Mesenchymal stem cell (in vitro differentiated cells and primary cell): Measurements from ENCODE around the gene SOX18.
A peak's percentile ranks its signal among the peaks of the same experiment; 100 is the strongest.

Source experiments
- DNase-seq: peaks from one replicate; pipeline ENCODE4 v3.0.0-alpha.2; 2013
- H2AFZ ChIP-seq: one replicate; pipeline ENCODE4 v1.6.1; 2013; ENCODE audit warnings: low read depth, mild to moderate bottlenecking, control low read depth, inconsistent platforms, low read length, moderate library complexity
- H2AK5ac ChIP-seq: 2 replicates; pipeline ENCODE4 v1.6.1; 2013; ENCODE audit warnings: low read length, moderate library complexity, mild to moderate bottlenecking, inconsistent platforms; ENCODE audit not compliant: severe bottlenecking
- H2BK120ac ChIP-seq: one replicate; pipeline ENCODE4 v1.6.1; 2013; ENCODE audit warnings: low read depth, mild to moderate bottlenecking, inconsistent platforms, low read length, moderate library complexity
- H2BK12ac ChIP-seq, 2 experiments: one replicate each; pipeline ENCODE4 v1.6.1; 2013; ENCODE audit warnings: inconsistent platforms in 2 of 2, low read length in 2 of 2, mild to moderate bottlenecking in 2 of 2, moderate library complexity in 2 of 2, control low read depth in 1 of 2
- H2BK15ac ChIP-seq: one replicate; pipeline ENCODE4 v1.6.1; 2013; ENCODE audit warnings: mild to moderate bottlenecking, low read depth, inconsistent platforms; ENCODE audit not compliant: poor library complexity, severe bottlenecking
- H2BK5ac ChIP-seq: 2 replicates; pipeline ENCODE4 v1.6.1; 2013; ENCODE audit warnings: low read depth, mild to moderate bottlenecking, low read length, control low read depth, inconsistent platforms; ENCODE audit not compliant: poor library complexity, severe bottlenecking
- H3K14ac ChIP-seq, 2 experiments: one replicate each; pipeline ENCODE4 v1.6.1; 2013; ENCODE audit warnings: inconsistent platforms in 2 of 2, low read length in 2 of 2, control low read depth in 1 of 2, mild to moderate bottlenecking in 1 of 2, moderate library complexity in 1 of 2
- H3K18ac ChIP-seq, 2 experiments: one replicate each; pipeline ENCODE4 v1.6.1; 2013; ENCODE audit warnings: inconsistent platforms in 2 of 2, low read length in 2 of 2, control low read depth in 1 of 2, low read depth in 1 of 2, mild to moderate bottlenecking in 1 of 2
- H3K23ac ChIP-seq, 2 experiments: one replicate each; pipeline ENCODE4 v1.6.1; 2013; ENCODE audit warnings: inconsistent platforms in 2 of 2, low read length in 2 of 2, mild to moderate bottlenecking in 2 of 2, moderate library complexity in 2 of 2, control low read depth in 1 of 2
- H3K27ac ChIP-seq: 2 replicates; pipeline ENCODE4 v1.5.1; 2013; ENCODE audit warnings: mild to moderate bottlenecking, moderate library complexity, low read length, control low read depth, inconsistent platforms; ENCODE audit not compliant: poor library complexity, severe bottlenecking
- H3K27me3 ChIP-seq, 2 experiments: 2 replicates each; pipeline versions ENCODE4 v1.6.1 to v1.7.0; 2013; ENCODE audit warnings: low read length in 2 of 2, mild to moderate bottlenecking in 2 of 2, moderate library complexity in 2 of 2, control low read depth in 1 of 2, inconsistent platforms in 1 of 2; ENCODE audit not compliant: control insufficient read depth in 1 of 2, insufficient read depth in 1 of 2
- H3K36me3 ChIP-seq, 2 experiments: 2 replicates each; pipeline versions ENCODE4 v1.6.1 to v1.7.0; 2013; ENCODE audit warnings: low read length in 2 of 2, control low read depth in 1 of 2, inconsistent platforms in 1 of 2, low read depth in 1 of 2, mild to moderate bottlenecking in 1 of 2; ENCODE audit not compliant: insufficient read depth in 2 of 2, control insufficient read depth in 1 of 2
- H3K4ac ChIP-seq, 2 experiments: one replicate each; pipeline ENCODE4 v1.6.1; 2013; ENCODE audit warnings: inconsistent platforms in 2 of 2, low read length in 2 of 2, mild to moderate bottlenecking in 2 of 2, moderate library complexity in 2 of 2, control low read depth in 1 of 2, low read depth in 1 of 2
- H3K4me1 ChIP-seq: 2 replicates; pipeline ENCODE4 v1.6.1; 2013; ENCODE audit warnings: low read depth, low read length, control low read depth; ENCODE audit not compliant: control insufficient read depth, insufficient read depth
- H3K4me2 ChIP-seq: 2 replicates; pipeline ENCODE4 v1.6.1; 2013; ENCODE audit warnings: low read length, mild to moderate bottlenecking, inconsistent platforms; ENCODE audit not compliant: poor library complexity, severe bottlenecking
- H3K4me3 ChIP-seq, 2 experiments: 2 replicates each; pipeline versions ENCODE4 v1.5.1 to v1.7.0; 2013; ENCODE audit warnings: low read length in 2 of 2, mild to moderate bottlenecking in 2 of 2, control low read depth in 1 of 2, low read depth in 1 of 2; ENCODE audit not compliant: insufficient read depth in 1 of 2
- H3K79me1 ChIP-seq: replicated peaks from 2 replicates; pipeline ENCODE4 v1.6.1; 2013; ENCODE audit warnings: mild to moderate bottlenecking, control low read depth, low read length, inconsistent platforms; ENCODE audit not compliant: poor library complexity, severe bottlenecking
- H3K9ac ChIP-seq: 2 replicates; pipeline ENCODE4 v1.7.0; 2013; ENCODE audit warnings: mild to moderate bottlenecking, low read length, moderate library complexity
- H3K9me3 ChIP-seq: 2 replicates; pipeline ENCODE4 v1.7.0; 2013; ENCODE audit warnings: mild to moderate bottlenecking, low read length; ENCODE audit not compliant: control insufficient read depth
- H4K8ac ChIP-seq: one replicate; pipeline ENCODE4 v1.6.1; 2013; ENCODE audit warnings: inconsistent platforms, mild to moderate bottlenecking, low read length, moderate library complexity
- H4K91ac ChIP-seq: one replicate; pipeline ENCODE4 v1.6.1; 2013; ENCODE audit warnings: mild to moderate bottlenecking, low read length, inconsistent platforms
- WGBS: methylation state at CpG from one replicate; pipeline ENCODE4 v1.1.7; 2013; ENCODE audit warnings: mixed read lengths; 5-methylcytosine and 5-hydroxymethylcytosine counted together

The SOX18 gene

GRCh38 chr20:64067005-64067632 lies 17.7 kb upstream of the SOX18 start:
- Histone ChIP-seq H4K91ac (no peak overlapping the region), H4K8ac (no peak overlapping the region), H2AFZ (no peak overlapping the region), H3K14ac (no peak overlapping the region), H3K79me1 (peaks cover 11% of the 10 kb centered on the region), H2AK5ac (peak overlapping the region; percentile 10), H2BK120ac (no peak overlapping the region), H3K27ac (no peak overlapping the region), H3K4me1 (peaks cover 47% of the 10 kb centered on the region), H3K18ac (no peak overlapping the region), H3K4me3 (no peak overlapping the region), H3K4ac (peak overlapping the region in 1 of 2 experiments; percentile 24), H2BK15ac (no peak overlapping the region), H3K9ac (no peak overlapping the region), H2BK5ac (no peak overlapping the region), H2BK12ac (no peak overlapping the region), H3K9me3 (no peaks in the 10 kb centered on the region), H3K4me2 (no peak overlapping the region), H3K36me3 (peaks cover 2 to 43% of the 10 kb centered on the region in 2 experiments), H3K23ac (no peak overlapping the region), H3K27me3 (no peaks in the 10 kb centered on the region)
- WGBS, result 84% methylated on average over 6 of the region's 6 CpGs
- DNase-seq, result no peak

- H2BK120ac ChIP-seq, result no peak overlapping the region
- no peak overlapping the region for H3K27ac ChIP-seq
- no peaks in the 10 kb centered on the region for H3K27me3 ChIP-seq
- no peak overlapping the region for H3K23ac ChIP-seq
- H3K79me1 ChIP-seq, result peaks cover 11% of the 10 kb centered on the region
- no peaks in the 10 kb centered on the region for H3K9me3 ChIP-seq
- peaks cover 0 to 33% of the 10 kb centered on the region in 2 experiments for H3K36me3 ChIP-seq
- 36% methylated on average over 5 of the region's 5 CpGs for WGBS
- DNase-seq, result peak; percentile 79
- H2BK12ac ChIP-seq, result peak overlapping the region in 1 of 2 experiments; percentile 57
- peak overlapping the region; percentile 46 for H4K91ac ChIP-seq
- H2BK5ac ChIP-seq, result no peak overlapping the region
- no peak overlapping the region for H2AFZ ChIP-seq
- H3K4ac ChIP-seq, result no peak overlapping the region
- H3K4me2 ChIP-seq, result no peak overlapping the region
- H3K18ac ChIP-seq, result peak overlapping the region in 1 of 2 experiments; percentile 31
- H3K4me3 ChIP-seq, result no peak overlapping the region
- H2BK15ac ChIP-seq, result no peak overlapping the region
- peaks cover 50% of the 10 kb centered on the region for H3K4me1 ChIP-seq
- peak overlapping the region; percentile 33 for H2AK5ac ChIP-seq
- no peak overlapping the region for H4K8ac ChIP-seq
- H3K14ac ChIP-seq, result no peak overlapping the region
- no peak overlapping the region for H3K9ac ChIP-seq
These were observed 16.5 kb upstream of the SOX18 start for GRCh38 chr20:64065974-64066343.

- Histone ChIP-seq H2AFZ (no peak overlapping the region), H2BK15ac (no peak overlapping the region), H3K27me3 (peaks cover 0 to 2% of the 10 kb centered on the region in 2 experiments), H4K91ac (peak overlapping the region; percentile 47), H4K8ac (peak overlapping the region; percentile 28), H2BK120ac (no peak overlapping the region), H2BK12ac (peak overlapping the region in 1 of 2 experiments; percentile 57), H3K4me3 (no peak overlapping the region), H3K27ac (no peak overlapping the region), H2BK5ac (no peak overlapping the region), H3K4ac (no peak overlapping the region), H3K9me3 (no peaks in the 10 kb centered on the region), H3K4me1 (peaks cover 50% of the 10 kb centered on the region), H3K36me3 (peaks cover 0 to 27% of the 10 kb centered on the region in 2 experiments), H3K18ac (peak overlapping the region in 1 of 2 experiments; percentile 31), H3K79me1 (peaks cover 11% of the 10 kb centered on the region), H3K9ac (no peak overlapping the region), H3K4me2 (no peak overlapping the region), H3K23ac (no peak overlapping the region), H3K14ac (no peak overlapping the region), H2AK5ac (peak overlapping the region; percentile 60)
- 81% methylated on average over 27 of the region's 27 CpGs for WGBS
- DNase-seq, result no peak
These were observed 15.9 kb upstream of the SOX18 start for GRCh38 chr20:64065062-64065973.

GRCh38 chr20:64064145-64064698 lies 14.8 kb upstream of the SOX18 start:
- Histone ChIP-seq H2BK15ac (peak overlapping the region; percentile 71), H3K27ac (peak overlapping the region; percentile 8), H2BK12ac (peak overlapping the region in 1 of 2 experiments; percentile 55), H3K27me3 (peaks cover 0 to 7% of the 10 kb centered on the region in 2 experiments), H3K36me3 (peaks cover 0 to 19% of the 10 kb centered on the region in 2 experiments), H2BK5ac (no peak overlapping the region), H3K79me1 (peaks cover 11% of the 10 kb centered on the region), H3K14ac (no peak overlapping the region), H3K9ac (peak overlapping the region; percentile 91), H2BK120ac (no peak overlapping the region), H3K4me1 (peaks cover 43% of the 10 kb centered on the region), H2AK5ac (peak overlapping the region; percentile 62), H3K4me2 (peak overlapping the region; percentile 92), H3K23ac (peak overlapping the region in 1 of 2 experiments; percentile 43), H2AFZ (no peak overlapping the region), H3K9me3 (no peaks in the 10 kb centered on the region), H4K91ac (peak overlapping the region; percentile 52), H3K18ac (peak overlapping the region in 1 of 2 experiments; percentile 6), H4K8ac (peak overlapping the region; percentile 67), H3K4ac (peak overlapping the region in 1 of 2 experiments; percentile 98), H3K4me3 (peak overlapping the region; percentile 20 to 91)
- peak; percentile 40 for DNase-seq
- 61% methylated on average over 11 of the region's 12 CpGs for WGBS
